A549 treated with AZD9567 at 1 μM for 4 hours (cell line): ENCODE results near the gene FARSA. TPM values are rescaled to one million over a fixed set of nuclear protein-coding genes. Genes with fewer than 3 reads are reported as not detected.

ENCODE experiments used
- total RNA-seq: library from RNA; stranded (reverse); fragments of 200-300 nt; extraction: Qiagen RNA extraction; gene quantifications from 5 replicates; pipeline ENCODE4 v1.2.3, GENCODE V29; 2022; ENCODE audit not compliant: insufficient read depth

FARSA gene
- 60.5 to 80.0 TPM (median 74.4 TPM) in 5 replicates for total RNA-seq

GRCh38 chr19:12933287-12934072 lies at the start of gene FARSA:
Gene FARSA, minus strand, starts transcription at chr19:12933711. Its CDS starts 15 bp downstream, at chr19:12933696.

GRCh38 chr19:12969292-12969988 lies 35.9 kb upstream of the FARSA start, which contains the start of gene DAND5:
Gene DAND5, plus strand, starts transcription at chr19:12969576. Its CDS starts 85 bp downstream, at chr19:12969661.

GRCh38 chr19:12956446-12957388 lies 23.2 kb upstream of the FARSA start, which contains the start of gene GADD45GIP1:
Gene GADD45GIP1, minus strand, starts transcription at chr19:12957223. Its CDS starts 11 bp downstream, at chr19:12957212.

GRCh38 chr19:12945479-12946091 lies 12.1 kb upstream of the FARSA start, which contains the start of gene RAD23A:
Gene RAD23A, plus strand, starts transcription at chr19:12945862. Its CDS starts 87 bp downstream, at chr19:12945949.

GRCh38 chr19:12937927-12938778 lies 4.6 kb upstream of the FARSA start, which contains the start of gene CALR:
Gene CALR, plus strand, starts transcription at chr19:12938609. Its CDS starts 71 bp downstream, at chr19:12938680.

GRCh38 chr19:12890787-12891552 lies 42.5 kb downstream of the FARSA start, which contains the start of gene GCDH:
Gene GCDH, plus strand, starts transcription at chr19:12891160. Its CDS starts 145 bp downstream, at chr19:12891305.

GRCh38 chr19:12886969-12887747 lies 46.4 kb downstream of the FARSA start, which contains the start of gene KLF1:
Gene KLF1, minus strand, starts transcription at chr19:12887201. Its CDS starts 61 bp downstream, at chr19:12887140.

GRCh38 chr19:12881172-12881808 lies 52.2 kb downstream of the FARSA start, which contains the start of gene DNASE2:
Gene DNASE2, minus strand, starts transcription at chr19:12881449. Its CDS starts 74 bp downstream, at chr19:12881375.

Other genes starting within 250 kb of the FARSA start
- gene GNG14, start 245.7 kb downstream of the FARSA start, total RNA-seq = not detected in 5 replicates
- gene FBXW9, start 237.1 kb downstream of the FARSA start, total RNA-seq = 11.4 to 14.6 TPM (median 13.9 TPM) in 5 replicates
- gene TNPO2, start 209.8 kb downstream of the FARSA start, total RNA-seq = 31.3 to 35.3 TPM (median 33.6 TPM) in 5 replicates
- gene TRIR, start 199.0 kb downstream of the FARSA start, total RNA-seq = 118 to 201 TPM (median 193 TPM) in 5 replicates
- 83.8 to 103 TPM (median 99.2 TPM) in 5 replicates for gene GET3, start 196.2 kb downstream of the FARSA start, total RNA-seq
- gene BEST2, start 181.9 kb downstream of the FARSA start, total RNA-seq = 0.59 to 1.0 TPM (median 0.79 TPM) in 4 of 5 replicates, not detected in the other
- 9.8 to 14.0 TPM (median 12.8 TPM) in 5 replicates for gene HOOK2, start 158.2 kb downstream of the FARSA start, total RNA-seq
- gene JUNB, start 142.2 kb downstream of the FARSA start, total RNA-seq = 110 to 185 TPM (median 160 TPM) in 5 replicates
- 0.47 to 0.91 TPM (median 0.66 TPM) in 4 of 5 replicates, not detected in the other for gene PRDX2, start 131.9 kb downstream of the FARSA start, total RNA-seq
- gene THSD8, start 131.6 kb downstream of the FARSA start, total RNA-seq = 9.1 to 13.7 TPM (median 11.8 TPM) in 4 of 5 replicates, not detected in the other
- gene RNASEH2A, start 127.1 kb downstream of the FARSA start, total RNA-seq = 39.4 to 50.4 TPM (median 46.8 TPM) in 5 replicates
- 0.08 to 0.09 TPM in 2 of 5 replicates, not detected in the others for gene RTBDN, start 99.1 kb downstream of the FARSA start, total RNA-seq
- 1.5 to 7.0 TPM (median 1.7 TPM) in 5 replicates for gene MAST1, start 95.2 kb downstream of the FARSA start, total RNA-seq
- 28.6 to 36.5 TPM (median 29.7 TPM) in 5 replicates for gene DNASE2, start 52.3 kb downstream of the FARSA start, total RNA-seq
- 0.05 to 0.07 TPM in 2 of 5 replicates, not detected in the others for gene KLF1, start 46.5 kb downstream of the FARSA start, total RNA-seq
- 9.2 to 21.4 TPM (median 9.9 TPM) in 5 replicates for gene GCDH, start 42.6 kb downstream of the FARSA start, total RNA-seq
- 0.25 to 1.8 TPM (median 0.42 TPM) in 5 replicates for gene SYCE2, start 14.4 kb downstream of the FARSA start, total RNA-seq
- 481 to 566 TPM (median 518 TPM) in 5 replicates for gene CALR, start 4.9 kb upstream of the FARSA start, total RNA-seq
- 73.1 to 82.3 TPM (median 81.9 TPM) in 5 replicates for gene RAD23A, start 12.2 kb upstream of the FARSA start, total RNA-seq
- 20.6 to 55.7 TPM (median 51.6 TPM) in 5 replicates for gene GADD45GIP1, start 23.5 kb upstream of the FARSA start, total RNA-seq
- 0.03 to 0.07 TPM (median 0.06 TPM) in 3 of 5 replicates, not detected in the others for gene DAND5, start 35.9 kb upstream of the FARSA start, total RNA-seq
- 3.6 to 4.3 TPM (median 3.8 TPM) in 5 replicates for gene NFIX, start 61.8 kb upstream of the FARSA start, total RNA-seq
- gene LYL1, start 169.1 kb upstream of the FARSA start, total RNA-seq = 0.56 to 0.92 TPM (median 0.70 TPM) in 4 of 5 replicates, not detected in the other
- 34.6 to 44.3 TPM (median 38.0 TPM) in 5 replicates for gene TRMT1, start 183.0 kb upstream of the FARSA start, total RNA-seq
- gene NACC1, start 184.6 kb upstream of the FARSA start, total RNA-seq = 33.2 to 43.4 TPM (median 39.4 TPM) in 5 replicates
- gene STX10, start 216.7 kb upstream of the FARSA start, total RNA-seq = 48.0 to 53.3 TPM (median 52.4 TPM) in 5 replicates
- gene IER2, start 216.7 kb upstream of the FARSA start, total RNA-seq = 38.5 to 59.3 TPM (median 49.4 TPM) in 5 replicates